T-helper 2 cell treated with Interferon-gamma antibody and Interleukin-4, amounts not matched to agents 5 μg/mL and 100 μg/mL, for 36 hours (primary cell): ENCODE measurements around the gene GLIPR2.

Experiments used
- DNase-seq: peaks from one replicate; pipeline ENCODE4 v3.0.0; 2021; ENCODE audit warnings: low spot score
- H3K27ac Mint-ChIP-seq: one replicate; pipeline ENCODE4 v1.8.0; 2021; ENCODE audit warnings: mild to moderate bottlenecking, mixed read lengths
- H3K27me3 Mint-ChIP-seq: one replicate; pipeline ENCODE4 v1.8.0; 2021; ENCODE audit warnings: low read depth, mixed read lengths
- H3K36me3 Mint-ChIP-seq: one replicate; pipeline ENCODE4 v1.8.0; 2021; ENCODE audit warnings: low read depth, mixed read lengths
- H3K4me1 Mint-ChIP-seq: one replicate; pipeline ENCODE4 v1.8.0; 2021; ENCODE audit warnings: low read depth, mixed read lengths
- H3K4me3 Mint-ChIP-seq: one replicate; pipeline ENCODE4 v1.8.0; 2022; ENCODE audit warnings: mild to moderate bottlenecking, moderate library complexity, mixed read lengths
- H3K9me3 Mint-ChIP-seq: one replicate; pipeline ENCODE4 v1.8.0; 2021; ENCODE audit warnings: mixed read lengths

Gene GLIPR2

GRCh38 chr9:36112516-36112915 lies 24.0 kb upstream of the GLIPR2 start:
- Mint-ChIP-seq H3K9me3 (no peaks in the 10 kb centered on the region), H3K36me3 (peaks cover 7% of the 10 kb centered on the region), H3K27me3 (no peaks in the 10 kb centered on the region), H3K4me3 (no peak overlapping the region), H3K4me1 (no peaks in the 10 kb centered on the region), H3K27ac (no peak overlapping the region)
- DNase-seq, result no peak

- H3K27me3 Mint-ChIP-seq, result no peaks in the 10 kb centered on the region
- no peaks in the 10 kb centered on the region for H3K9me3 Mint-ChIP-seq
- no peaks in the 10 kb centered on the region for H3K4me1 Mint-ChIP-seq
- no peak for DNase-seq
- H3K27ac Mint-ChIP-seq, result no peak overlapping the region
- peaks cover 11% of the 10 kb centered on the region for H3K36me3 Mint-ChIP-seq
- no peak overlapping the region for H3K4me3 Mint-ChIP-seq
Observed at GRCh38 chr9:36113999-36114398, 22.5 kb upstream of the GLIPR2 start.

- Mint-ChIP-seq H3K9me3 (no peaks in the 10 kb centered on the region), H3K36me3 (peaks cover 6% of the 10 kb centered on the region), H3K27ac (no peak overlapping the region), H3K27me3 (no peaks in the 10 kb centered on the region), H3K4me3 (no peak overlapping the region), H3K4me1 (no peaks in the 10 kb centered on the region)
- DNase-seq, result no peak
Observed at GRCh38 chr9:36116593-36116992, 19.9 kb upstream of the GLIPR2 start.

- DNase-seq, result no peak
- no peak overlapping the region for H3K4me3 Mint-ChIP-seq
- H3K27ac Mint-ChIP-seq, result no peak overlapping the region
- no peaks in the 10 kb centered on the region for H3K9me3 Mint-ChIP-seq
- H3K36me3 Mint-ChIP-seq, result peaks cover 8% of the 10 kb centered on the region
- no peaks in the 10 kb centered on the region for H3K27me3 Mint-ChIP-seq
- H3K4me1 Mint-ChIP-seq, result no peaks in the 10 kb centered on the region
Observed at GRCh38 chr9:36118201-36118600, 18.3 kb upstream of the GLIPR2 start.

GRCh38 chr9:36118706-36119105 lies 17.8 kb upstream of the GLIPR2 start:
- H3K27ac Mint-ChIP-seq, result no peak overlapping the region
- H3K9me3 Mint-ChIP-seq, result no peaks in the 10 kb centered on the region
- peaks cover 6% of the 10 kb centered on the region for H3K36me3 Mint-ChIP-seq
- H3K4me3 Mint-ChIP-seq, result no peak overlapping the region
- no peaks in the 10 kb centered on the region for H3K4me1 Mint-ChIP-seq
- DNase-seq, result no peak
- no peaks in the 10 kb centered on the region for H3K27me3 Mint-ChIP-seq

- no peaks in the 10 kb centered on the region for H3K4me1 Mint-ChIP-seq
- no peak overlapping the region for H3K27ac Mint-ChIP-seq
- no peaks in the 10 kb centered on the region for H3K9me3 Mint-ChIP-seq
- no peak for DNase-seq
- no peak overlapping the region for H3K4me3 Mint-ChIP-seq
- peaks cover 6% of the 10 kb centered on the region for H3K36me3 Mint-ChIP-seq
- no peaks in the 10 kb centered on the region for H3K27me3 Mint-ChIP-seq
Observed at GRCh38 chr9:36119476-36119875, 17.1 kb upstream of the GLIPR2 start.

- Mint-ChIP-seq H3K27me3 (no peaks in the 10 kb centered on the region), H3K4me1 (peaks cover 5% of the 10 kb centered on the region), H3K4me3 (no peak overlapping the region), H3K27ac (no peak overlapping the region), H3K9me3 (no peaks in the 10 kb centered on the region), H3K36me3 (peaks cover 6% of the 10 kb centered on the region)
- DNase-seq, result no peak
Observed at GRCh38 chr9:36120705-36121104, 15.8 kb upstream of the GLIPR2 start.

GRCh38 chr9:36121971-36122370 lies 14.6 kb upstream of the GLIPR2 start:
- Mint-ChIP-seq H3K9me3 (no peaks in the 10 kb centered on the region), H3K4me3 (no peak overlapping the region), H3K27ac (no peak overlapping the region), H3K36me3 (peaks cover 6% of the 10 kb centered on the region), H3K4me1 (peaks cover 7% of the 10 kb centered on the region), H3K27me3 (no peaks in the 10 kb centered on the region)
- no peak for DNase-seq

GRCh38 chr9:36123515-36123914 lies 13.0 kb upstream of the GLIPR2 start:
- Mint-ChIP-seq H3K27ac (no peak overlapping the region), H3K9me3 (no peaks in the 10 kb centered on the region), H3K4me3 (no peak overlapping the region), H3K27me3 (no peaks in the 10 kb centered on the region), H3K4me1 (peaks cover 19% of the 10 kb centered on the region), H3K36me3 (peaks cover 3% of the 10 kb centered on the region)
- DNase-seq, result no peak

- no peaks in the 10 kb centered on the region for H3K9me3 Mint-ChIP-seq
- no peak overlapping the region for H3K27ac Mint-ChIP-seq
- no peak for DNase-seq
- H3K4me3 Mint-ChIP-seq, result no peak overlapping the region
- peaks cover 3% of the 10 kb centered on the region for H3K36me3 Mint-ChIP-seq
- H3K4me1 Mint-ChIP-seq, result peaks cover 19% of the 10 kb centered on the region
- no peaks in the 10 kb centered on the region for H3K27me3 Mint-ChIP-seq
Observed at GRCh38 chr9:36125062-36125855, 11.3 kb upstream of the GLIPR2 start.

- DNase-seq, result no peak
- Mint-ChIP-seq H3K4me1 (peaks cover 19% of the 10 kb centered on the region), H3K4me3 (no peak overlapping the region), H3K27ac (no peak overlapping the region), H3K27me3 (no peaks in the 10 kb centered on the region), H3K9me3 (no peaks in the 10 kb centered on the region), H3K36me3 (peaks cover 3% of the 10 kb centered on the region)
Observed at GRCh38 chr9:36126016-36126730, 10.4 kb upstream of the GLIPR2 start.

GRCh38 chr9:36127652-36128244 lies 8.8 kb upstream of the GLIPR2 start:
- Mint-ChIP-seq H3K27me3 (peaks cover 6% of the 10 kb centered on the region), H3K4me3 (no peak overlapping the region), H3K9me3 (no peaks in the 10 kb centered on the region), H3K4me1 (peaks cover 19% of the 10 kb centered on the region), H3K36me3 (peaks cover 2% of the 10 kb centered on the region), H3K27ac (no peak overlapping the region)
- DNase-seq, result no peak

- H3K4me1 Mint-ChIP-seq, result peaks cover 19% of the 10 kb centered on the region
- no peaks in the 10 kb centered on the region for H3K9me3 Mint-ChIP-seq
- no peaks in the 10 kb centered on the region for H3K36me3 Mint-ChIP-seq
- H3K27me3 Mint-ChIP-seq, result peaks cover 8% of the 10 kb centered on the region
- H3K27ac Mint-ChIP-seq, result no peak overlapping the region
- no peak overlapping the region for H3K4me3 Mint-ChIP-seq
- no peak for DNase-seq
Observed at GRCh38 chr9:36128349-36128748, 8.2 kb upstream of the GLIPR2 start.

GRCh38 chr9:36129139-36129538 lies 7.4 kb upstream of the GLIPR2 start:
- Mint-ChIP-seq H3K36me3 (no peaks in the 10 kb centered on the region), H3K27ac (no peak overlapping the region), H3K27me3 (peaks cover 13% of the 10 kb centered on the region), H3K9me3 (no peaks in the 10 kb centered on the region), H3K4me3 (no peak overlapping the region), H3K4me1 (peaks cover 19% of the 10 kb centered on the region)
- no peak for DNase-seq
